ENCODE results near the gene TNPO1. TPM values are rescaled to one million over a fixed set of nuclear protein-coding genes. Genes with fewer than 3 reads are reported as not detected.

TNPO1 gene
- total and polyA plus RNA-seq, 10 of the 15 experiments (the other 5 are each of a cell fraction or from before 2014, with no cell fraction given) = 18.1 to 123 (median 79.2) TPM

DNA sequence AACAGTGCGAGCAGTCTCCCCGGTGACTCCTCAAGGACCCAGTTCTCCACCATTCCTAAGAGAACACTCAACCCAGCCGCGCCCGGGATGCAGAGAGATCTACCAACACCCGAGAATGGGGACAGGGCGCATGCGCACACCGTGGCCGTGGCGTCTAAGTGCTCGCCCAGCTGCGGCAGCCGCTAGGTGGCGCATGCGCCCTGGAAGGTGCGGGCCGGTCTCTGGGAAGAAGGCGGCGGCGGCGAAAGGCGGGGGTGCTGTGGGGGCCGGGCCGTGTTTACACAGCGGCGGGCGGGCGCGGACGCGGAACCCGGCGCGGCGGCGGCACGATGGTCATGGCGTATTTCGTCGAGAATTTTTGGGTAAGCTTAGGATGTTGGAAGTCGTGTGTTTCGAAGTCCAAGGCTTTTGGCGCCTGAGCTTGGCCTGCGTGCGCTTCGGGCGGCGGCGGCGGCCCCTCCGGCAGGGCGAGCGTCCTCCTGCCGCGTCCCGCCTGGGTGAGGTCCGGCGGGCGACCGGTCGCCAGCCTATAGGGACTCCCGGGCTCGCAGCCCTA is 139.4 kb downstream of the TNPO1 start, which contains the start of gene FCHO2 (continued):
- TF ChIP-seq, protein P1, sequence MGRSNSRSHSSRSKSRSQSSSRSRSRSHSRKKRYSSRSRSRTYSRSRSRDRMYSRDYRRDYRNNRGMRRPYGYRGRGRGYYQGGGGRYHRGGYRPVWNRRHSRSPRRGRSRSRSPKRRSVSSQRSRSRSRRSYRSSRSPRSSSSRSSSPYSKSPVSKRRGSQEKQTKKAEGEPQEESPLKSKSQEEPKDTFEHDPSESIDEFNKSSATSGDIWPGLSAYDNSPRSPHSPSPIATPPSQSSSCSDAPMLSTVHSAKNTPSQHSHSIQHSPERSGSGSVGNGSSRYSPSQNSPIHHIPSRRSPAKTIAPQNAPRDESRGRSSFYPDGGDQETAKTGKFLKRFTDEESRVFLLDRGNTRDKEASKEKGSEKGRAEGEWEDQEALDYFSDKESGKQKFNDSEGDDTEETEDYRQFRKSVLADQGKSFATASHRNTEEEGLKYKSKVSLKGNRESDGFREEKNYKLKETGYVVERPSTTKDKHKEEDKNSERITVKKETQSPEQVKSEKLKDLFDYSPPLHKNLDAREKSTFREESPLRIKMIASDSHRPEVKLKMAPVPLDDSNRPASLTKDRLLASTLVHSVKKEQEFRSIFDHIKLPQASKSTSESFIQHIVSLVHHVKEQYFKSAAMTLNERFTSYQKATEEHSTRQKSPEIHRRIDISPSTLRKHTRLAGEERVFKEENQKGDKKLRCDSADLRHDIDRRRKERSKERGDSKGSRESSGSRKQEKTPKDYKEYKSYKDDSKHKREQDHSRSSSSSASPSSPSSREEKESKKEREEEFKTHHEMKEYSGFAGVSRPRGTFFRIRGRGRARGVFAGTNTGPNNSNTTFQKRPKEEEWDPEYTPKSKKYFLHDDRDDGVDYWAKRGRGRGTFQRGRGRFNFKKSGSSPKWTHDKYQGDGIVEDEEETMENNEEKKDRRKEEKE (IDR thresholded peaks at IDR 0.05) = no peak
- TF ChIP-seq JUND (IDR thresholded peaks at IDR 0.05; ENCODE audit: low read depth, low read length) (no peak), ESRRA (IDR thresholded peaks at IDR 0.05; ENCODE audit: low read length) (no peak), PBX3 (IDR thresholded peaks at IDR 0.05; ENCODE audit: insufficient replicate concordance, low read depth, low read length) (no peak), RAD21 (IDR thresholded peaks at IDR 0.05; ENCODE audit: insufficient read depth, low read depth, low read length) (peak; percentile 57), BRCA1 (IDR thresholded peaks at IDR 0.05; ENCODE audit: low read depth, low read length) (no peak), SPI1 (IDR thresholded peaks at IDR 0.05; ENCODE audit: borderline replicate concordance, insufficient read depth, low read depth, low read length) (no peak), RELA (IDR thresholded peaks at IDR 0.05; ENCODE audit: borderline replicate concordance, partially characterized antibody) (peak; percentile 36), ZNF592 (IDR thresholded peaks at IDR 0.05) (no peak), NFYA (IDR thresholded peaks at IDR 0.05; ENCODE audit: borderline replicate concordance, low read depth, low read length) (no peak), CREB1 (IDR thresholded peaks at IDR 0.05; ENCODE audit: low read depth) (no peak), SREBF1 (IDR thresholded peaks at IDR 0.05; ENCODE audit: low read length) (no peak), ZNF274 (IDR thresholded peaks at IDR 0.05; ENCODE audit: insufficient read depth, insufficient read length) (no peak), ZNF384 (IDR thresholded peaks at IDR 0.05; ENCODE audit: borderline replicate concordance, low read depth, low read length) (no peak), ZNF24 (IDR thresholded peaks at IDR 0.05) (no peak), NFIC (IDR thresholded peaks at IDR 0.05; ENCODE audit: low read depth, low read length) (no peak), NBN (IDR thresholded peaks at IDR 0.05) (no peak), POLR2AphosphoS5 (IDR thresholded peaks at IDR 0.05; ENCODE audit: low read length) (no peak)
- TF ChIP-seq, protein P2, sequence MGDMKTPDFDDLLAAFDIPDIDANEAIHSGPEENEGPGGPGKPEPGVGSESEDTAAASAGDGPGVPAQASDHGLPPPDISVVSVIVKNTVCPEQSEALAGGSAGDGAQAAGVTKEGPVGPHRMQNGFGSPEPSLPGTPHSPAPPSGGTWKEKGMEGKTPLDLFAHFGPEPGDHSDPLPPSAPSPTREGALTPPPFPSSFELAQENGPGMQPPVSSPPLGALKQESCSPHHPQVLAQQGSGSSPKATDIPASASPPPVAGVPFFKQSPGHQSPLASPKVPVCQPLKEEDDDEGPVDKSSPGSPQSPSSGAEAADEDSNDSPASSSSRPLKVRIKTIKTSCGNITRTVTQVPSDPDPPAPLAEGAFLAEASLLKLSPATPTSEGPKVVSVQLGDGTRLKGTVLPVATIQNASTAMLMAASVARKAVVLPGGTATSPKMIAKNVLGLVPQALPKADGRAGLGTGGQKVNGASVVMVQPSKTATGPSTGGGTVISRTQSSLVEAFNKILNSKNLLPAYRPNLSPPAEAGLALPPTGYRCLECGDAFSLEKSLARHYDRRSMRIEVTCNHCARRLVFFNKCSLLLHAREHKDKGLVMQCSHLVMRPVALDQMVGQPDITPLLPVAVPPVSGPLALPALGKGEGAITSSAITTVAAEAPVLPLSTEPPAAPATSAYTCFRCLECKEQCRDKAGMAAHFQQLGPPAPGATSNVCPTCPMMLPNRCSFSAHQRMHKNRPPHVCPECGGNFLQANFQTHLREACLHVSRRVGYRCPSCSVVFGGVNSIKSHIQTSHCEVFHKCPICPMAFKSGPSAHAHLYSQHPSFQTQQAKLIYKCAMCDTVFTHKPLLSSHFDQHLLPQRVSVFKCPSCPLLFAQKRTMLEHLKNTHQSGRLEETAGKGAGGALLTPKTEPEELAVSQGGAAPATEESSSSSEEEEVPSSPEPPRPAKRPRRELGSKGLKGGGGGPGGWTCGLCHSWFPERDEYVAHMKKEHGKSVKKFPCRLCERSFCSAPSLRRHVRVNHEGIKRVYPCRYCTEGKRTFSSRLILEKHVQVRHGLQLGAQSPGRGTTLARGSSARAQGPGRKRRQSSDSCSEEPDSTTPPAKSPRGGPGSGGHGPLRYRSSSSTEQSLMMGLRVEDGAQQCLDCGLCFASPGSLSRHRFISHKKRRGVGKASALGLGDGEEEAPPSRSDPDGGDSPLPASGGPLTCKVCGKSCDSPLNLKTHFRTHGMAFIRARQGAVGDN (IDR thresholded peaks at IDR 0.05) = peak; percentile 49; the same call in 1 of the 2 replicates

Measured in GM12878 (cell line).